ENCODE measurements around the gene BDKRB2.
"Not testable (repeated sequence)": the region's sequence is repeated elsewhere in the genome, so short reads cannot be mapped to it uniquely, and the experiment has no call there.

Gene BDKRB2

DNA sequence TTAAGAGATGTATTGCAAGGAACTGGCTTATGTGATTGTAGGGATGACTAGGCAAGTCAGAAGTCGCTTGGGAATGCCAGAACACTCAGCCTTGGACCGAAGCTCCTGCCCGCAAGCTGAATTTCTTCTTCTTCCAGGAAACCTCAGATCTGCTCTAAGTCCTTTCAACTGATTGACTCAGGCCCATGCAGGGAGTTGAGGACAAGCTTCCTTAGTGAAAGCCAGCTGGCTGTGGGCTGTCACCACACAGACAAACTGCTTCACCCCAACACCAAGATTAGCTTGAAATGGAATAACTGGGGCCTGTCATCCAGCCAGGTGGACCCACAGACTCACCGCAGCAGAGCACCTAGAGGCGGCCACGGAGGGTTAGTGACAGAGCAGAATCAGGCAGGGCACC, 24.7 kb downstream of the BDKRB2 start:
- FAIRE-seq = no peak

DNA sequence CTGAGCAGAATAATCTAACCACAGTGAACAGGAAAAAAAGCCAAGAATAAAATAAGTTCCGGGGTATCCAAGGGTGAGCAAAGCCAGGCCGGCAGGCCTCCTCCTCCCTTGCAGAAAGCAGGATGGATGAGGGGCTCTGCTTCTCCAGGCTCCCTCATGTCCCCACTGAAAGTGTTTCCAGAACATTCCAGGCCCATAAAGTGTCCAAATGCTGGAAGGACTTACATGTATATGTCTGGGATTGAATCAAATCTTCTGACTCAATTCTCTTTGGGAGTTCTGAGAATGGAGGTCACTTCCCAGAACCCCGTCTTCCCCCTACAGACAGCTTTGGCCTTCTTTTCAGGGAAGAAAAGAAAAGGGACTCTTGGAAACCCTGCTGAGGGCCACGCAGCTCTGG, 26.4 kb downstream of the BDKRB2 start:
- FAIRE-seq = no peak

DNA sequence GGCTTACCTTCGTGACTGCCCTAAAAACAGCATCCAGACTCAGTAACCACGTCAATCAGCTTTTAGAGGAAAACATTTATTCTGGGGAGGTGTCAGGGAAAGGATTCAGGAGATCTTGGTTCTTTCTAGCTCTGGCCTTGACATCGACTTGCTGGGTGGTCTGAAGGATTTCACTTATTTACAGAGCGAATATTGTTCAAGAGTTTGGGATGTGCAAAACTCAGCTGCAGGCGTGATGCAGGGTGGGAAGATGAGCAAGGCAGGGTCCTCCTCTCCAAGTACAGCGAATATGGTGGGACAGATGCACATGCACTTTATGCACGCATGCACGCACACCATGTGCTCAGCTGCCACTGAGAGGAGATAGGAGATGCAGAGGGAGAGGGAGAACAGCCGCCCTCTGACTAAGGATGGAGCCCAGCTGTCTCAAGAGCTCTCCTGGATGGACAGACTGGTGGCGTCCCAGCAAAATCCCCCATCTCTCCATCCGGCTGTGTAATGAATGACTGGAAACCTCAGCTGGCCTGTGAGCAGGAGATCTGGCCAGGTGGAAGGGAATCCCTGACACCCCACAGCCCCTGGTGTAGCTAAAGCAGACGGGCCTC, 27.0 kb downstream of the BDKRB2 start:
- FAIRE-seq = no peak

DNA sequence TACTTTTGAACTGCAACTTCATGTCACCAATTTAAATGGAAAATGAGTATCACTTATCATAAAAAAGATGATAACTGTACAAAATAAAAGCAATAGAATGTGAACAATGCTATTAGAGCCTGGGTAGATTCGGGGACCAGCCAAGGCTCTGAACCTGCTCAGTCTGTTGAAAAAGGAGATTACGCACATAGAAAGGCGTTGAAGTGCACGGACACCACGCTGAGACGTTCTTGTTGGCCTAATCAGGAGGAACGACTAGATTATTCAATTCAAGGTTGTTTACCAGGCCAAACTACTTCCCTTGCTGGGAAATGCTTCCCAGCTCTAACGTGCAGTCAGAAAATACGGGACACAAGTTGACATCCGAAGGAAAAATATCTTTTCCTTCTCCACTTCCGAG, 27.9 kb downstream of the BDKRB2 start:
- FAIRE-seq = no peak

DNA sequence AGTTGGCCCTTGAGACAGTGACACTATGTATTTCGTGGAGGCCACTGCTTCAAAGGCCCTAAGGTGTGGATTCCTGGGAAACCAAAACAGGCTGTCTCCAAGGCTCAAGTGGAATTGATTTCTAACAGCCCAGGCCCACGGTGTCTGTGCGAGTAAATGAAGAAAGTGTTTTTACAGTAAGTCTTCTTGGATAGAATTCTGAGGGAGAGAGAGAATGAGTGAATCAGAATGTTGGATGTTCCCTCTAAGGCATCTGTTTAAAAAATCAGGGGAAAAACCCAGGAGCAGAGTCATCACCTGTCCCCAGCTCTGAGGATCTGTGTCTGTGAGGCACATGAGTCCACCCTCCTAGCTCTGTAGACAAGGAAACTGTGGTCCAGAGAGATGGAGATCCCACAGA, 29.0 kb downstream of the BDKRB2 start:
- FAIRE-seq = no peak

DNA sequence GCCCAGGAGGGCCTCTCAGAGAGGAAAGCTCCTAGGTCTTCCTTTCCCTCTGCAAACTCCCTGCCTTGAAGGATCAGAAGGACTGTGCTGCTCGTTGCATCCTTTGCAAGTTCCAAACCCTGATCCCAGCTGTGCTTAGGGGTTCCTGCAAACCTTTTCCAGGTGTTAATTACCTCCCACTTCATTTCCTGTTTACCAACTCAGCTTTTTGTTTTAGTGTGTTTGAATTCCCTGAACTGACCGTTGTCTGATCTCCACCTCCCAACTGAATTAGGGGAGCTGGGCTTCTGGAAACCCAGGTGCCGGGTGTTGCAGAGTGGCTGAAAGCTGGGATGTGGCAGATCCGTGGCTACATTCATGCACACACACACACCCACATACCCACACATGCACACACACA, 30.8 kb downstream of the BDKRB2 start:
- no peak for FAIRE-seq

DNA sequence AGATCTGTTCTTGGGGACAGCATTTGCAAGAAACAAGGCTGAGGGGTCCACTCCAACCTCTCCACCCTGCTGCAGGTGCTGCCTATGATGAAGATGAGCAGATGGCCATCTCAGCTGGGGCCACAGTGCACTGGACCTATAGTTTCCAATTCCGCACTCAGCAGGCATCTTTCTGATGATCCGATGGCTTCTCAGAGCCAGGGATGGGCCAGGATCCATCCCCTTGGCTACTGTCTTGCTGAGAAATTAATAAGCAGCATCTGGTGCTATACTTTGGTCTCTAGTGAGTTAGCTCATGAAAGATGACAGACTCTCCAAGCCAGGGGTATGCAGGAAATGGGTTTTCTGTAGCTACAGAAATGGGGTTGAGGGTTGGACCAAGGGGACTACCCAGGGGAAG, 33.0 kb downstream of the BDKRB2 start:
- FAIRE-seq = no peak

DNA sequence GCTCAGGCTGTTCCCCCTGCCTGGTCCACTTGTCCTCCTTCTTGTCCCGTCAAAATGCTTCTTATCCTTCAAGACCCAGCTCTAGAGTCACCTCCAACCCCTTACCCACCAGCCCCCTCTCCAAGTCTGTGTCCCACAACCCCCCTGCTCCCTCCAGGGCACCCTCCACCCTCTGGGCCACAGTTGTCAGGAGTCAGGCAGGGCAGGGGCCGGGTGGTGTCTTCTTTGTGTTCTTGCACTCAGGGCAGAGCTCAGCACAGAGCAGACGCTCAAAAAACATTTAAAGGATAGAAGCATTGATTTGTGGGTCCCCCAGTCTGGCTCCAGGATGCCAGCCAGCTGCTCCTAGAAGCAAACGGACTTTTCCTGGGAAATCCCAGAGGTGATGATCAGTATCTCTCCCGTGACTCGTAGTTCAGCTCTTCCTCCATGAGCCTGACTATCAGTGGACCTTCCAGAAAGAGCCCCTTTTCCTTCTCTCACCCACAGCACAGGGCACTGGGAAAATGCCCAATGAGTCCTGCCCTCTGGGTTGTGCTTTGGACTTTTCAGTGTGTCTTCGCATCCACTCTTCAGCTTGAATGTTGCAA, 34.1 kb downstream of the BDKRB2 start:
- no peak for FAIRE-seq

DNA sequence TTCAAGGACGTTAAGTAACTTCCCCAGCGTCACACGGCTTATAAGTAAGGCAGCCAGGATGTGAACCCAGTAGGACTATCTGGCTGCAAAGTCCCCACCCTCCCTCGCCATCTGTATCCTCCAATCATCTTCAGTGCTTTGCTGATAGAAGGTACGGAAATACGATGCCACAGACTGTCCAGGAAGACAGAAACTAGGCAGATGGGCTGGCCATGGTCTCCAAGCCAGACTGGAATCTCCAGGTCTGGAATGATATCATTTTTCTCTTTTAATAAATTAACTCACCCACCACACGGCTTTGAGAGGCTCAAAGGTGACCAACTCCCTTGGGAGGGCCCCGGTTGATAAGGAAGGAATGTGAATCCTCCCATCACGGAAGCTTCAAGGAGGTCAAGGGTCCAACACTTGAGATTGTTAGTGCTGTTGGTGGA, 35.1 kb downstream of the BDKRB2 start:
- FAIRE-seq = no peak

DNA sequence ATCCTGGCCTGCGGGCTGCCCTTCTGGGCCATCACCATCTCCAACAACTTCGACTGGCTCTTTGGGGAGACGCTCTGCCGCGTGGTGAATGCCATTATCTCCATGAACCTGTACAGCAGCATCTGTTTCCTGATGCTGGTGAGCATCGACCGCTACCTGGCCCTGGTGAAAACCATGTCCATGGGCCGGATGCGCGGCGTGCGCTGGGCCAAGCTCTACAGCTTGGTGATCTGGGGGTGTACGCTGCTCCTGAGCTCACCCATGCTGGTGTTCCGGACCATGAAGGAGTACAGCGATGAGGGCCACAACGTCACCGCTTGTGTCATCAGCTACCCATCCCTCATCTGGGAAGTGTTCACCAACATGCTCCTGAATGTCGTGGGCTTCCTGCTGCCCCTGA, 36.0 kb downstream of the BDKRB2 start:
- FAIRE-seq = no peak

DNA sequence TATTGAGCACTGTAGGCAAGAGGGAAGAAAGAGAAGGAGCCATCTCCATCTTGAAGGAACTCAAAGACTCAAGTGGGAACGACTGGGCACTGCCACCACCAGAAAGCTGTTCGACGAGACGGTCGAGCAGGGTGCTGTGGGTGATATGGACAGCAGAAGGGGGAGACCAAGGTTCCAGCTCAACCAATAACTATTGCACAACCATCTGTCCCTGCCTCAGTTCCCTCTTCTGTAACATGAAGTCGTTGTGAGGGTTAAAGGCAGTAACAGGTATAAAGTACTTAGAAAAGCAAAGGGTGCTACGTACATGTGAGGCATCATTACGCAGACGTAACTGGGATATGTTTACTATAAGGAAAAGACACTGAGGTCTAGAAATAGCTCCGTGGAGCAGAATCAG, 37.5 kb downstream of the BDKRB2 start:
- no peak for FAIRE-seq

DNA sequence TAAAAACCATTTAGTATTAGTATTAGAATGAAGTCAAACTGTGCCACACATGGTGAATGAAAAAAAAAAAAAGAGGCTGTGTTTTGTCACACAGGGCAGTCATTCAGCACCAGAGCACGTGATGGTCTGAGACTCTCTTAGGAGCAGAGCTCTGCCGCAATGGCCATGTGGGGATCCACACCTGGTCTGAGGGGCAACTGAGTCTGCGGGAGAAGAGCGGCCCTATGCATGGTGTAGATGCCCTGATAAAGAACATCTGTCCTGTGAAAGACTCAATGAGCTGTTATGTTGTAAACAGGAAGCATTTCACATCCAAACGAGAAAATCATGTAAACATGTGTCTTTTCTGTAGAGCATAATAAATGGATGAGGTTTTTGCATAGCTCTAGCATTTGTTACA, 39.1 kb downstream of the BDKRB2 start:
- FAIRE-seq = no peak

DNA sequence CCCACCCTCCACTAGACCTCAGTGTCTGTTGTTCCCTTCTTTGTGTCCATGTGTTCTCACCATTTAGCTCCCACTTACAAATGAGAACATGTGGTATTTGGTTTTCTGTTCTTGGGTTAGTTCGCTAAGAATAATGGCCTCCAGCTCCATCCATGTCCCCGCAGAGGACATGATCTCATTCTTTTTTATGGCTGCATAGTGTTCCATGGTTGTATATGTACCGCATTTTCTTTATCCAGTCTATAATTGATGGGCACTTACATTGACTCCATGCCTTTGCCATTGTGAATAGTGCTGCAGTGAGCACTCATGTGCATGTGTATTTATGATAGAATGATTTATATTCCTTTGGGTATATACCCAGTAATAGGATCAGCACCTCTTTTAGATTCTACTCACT, 40.4 kb downstream of the BDKRB2 start:
- FAIRE-seq = not testable (repeated sequence)

DNA sequence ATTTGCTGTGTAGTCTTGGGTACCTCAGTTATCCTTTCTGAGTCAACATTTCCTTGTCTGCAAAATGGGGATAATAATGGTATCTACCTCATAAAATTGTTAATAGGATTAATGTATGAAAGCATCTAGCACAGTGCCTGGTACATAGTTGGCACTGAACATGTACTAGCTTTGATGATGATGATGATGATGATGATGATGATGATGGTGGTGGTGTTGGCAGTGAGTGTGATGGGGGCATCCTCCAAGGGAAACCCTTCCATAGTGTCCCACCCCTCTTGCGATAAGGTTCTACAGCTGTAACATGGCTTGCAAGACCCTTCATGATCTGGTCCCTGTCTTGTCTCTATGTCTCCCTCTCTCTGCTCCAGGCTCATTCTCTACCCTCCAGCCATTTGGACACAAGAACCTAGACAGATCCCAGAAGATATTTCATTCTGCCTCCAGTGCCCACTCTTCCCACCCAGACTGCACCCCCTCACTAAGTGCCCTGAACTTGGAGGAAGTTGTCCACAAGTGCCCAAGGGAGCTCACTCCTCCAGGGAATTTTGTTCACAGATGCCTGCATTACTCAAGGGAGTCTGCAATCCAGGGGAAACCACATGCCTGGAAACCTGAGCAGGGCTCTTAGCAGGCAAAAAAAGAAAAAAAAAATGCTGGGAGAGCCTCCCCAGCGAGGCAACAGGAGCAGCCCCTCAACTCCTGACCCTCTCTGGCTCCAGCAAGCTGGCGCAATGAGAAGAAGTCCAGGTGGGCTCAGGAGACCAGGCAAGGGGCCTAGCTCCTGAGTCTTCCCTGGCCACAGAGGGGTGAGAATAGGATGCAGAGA, 41.3 kb downstream of the BDKRB2 start:
- no peak for FAIRE-seq

DNA sequence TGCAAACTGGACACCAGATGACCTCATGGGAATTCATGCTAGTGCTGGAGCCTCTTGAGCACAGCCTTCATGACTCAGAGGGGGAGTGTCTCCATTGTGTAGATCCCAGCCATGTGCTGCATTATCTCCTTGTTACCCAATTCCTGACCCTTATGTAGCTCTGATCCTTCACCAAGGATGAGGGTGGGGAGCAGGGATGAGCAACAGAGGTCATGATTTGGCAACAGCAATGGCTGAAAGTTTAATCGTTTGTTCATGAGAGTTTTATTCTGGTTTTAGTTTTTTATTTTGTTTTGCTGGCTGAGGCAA, 41.9 kb downstream of the BDKRB2 start:
- FAIRE-seq = no peak

DNA sequence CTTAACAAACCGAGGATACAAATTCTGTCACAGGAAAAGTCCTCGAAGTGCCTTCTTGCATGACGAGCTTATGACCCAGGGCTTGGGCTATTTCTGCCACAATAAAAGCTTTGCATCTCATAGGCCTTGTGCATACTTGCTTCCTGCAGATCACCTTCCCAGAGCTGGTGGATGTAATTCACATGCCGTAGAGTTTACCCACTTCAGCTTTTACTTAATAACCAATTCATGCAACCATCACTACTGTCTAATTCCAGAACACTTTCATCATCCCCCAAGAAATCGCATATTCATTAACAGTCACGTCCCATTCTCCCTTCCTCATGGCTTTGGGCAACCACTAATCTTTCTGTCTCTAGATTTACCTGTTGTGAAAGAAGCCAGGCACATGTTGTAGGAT, 42.4 kb downstream of the BDKRB2 start:
- no peak for FAIRE-seq

DNA sequence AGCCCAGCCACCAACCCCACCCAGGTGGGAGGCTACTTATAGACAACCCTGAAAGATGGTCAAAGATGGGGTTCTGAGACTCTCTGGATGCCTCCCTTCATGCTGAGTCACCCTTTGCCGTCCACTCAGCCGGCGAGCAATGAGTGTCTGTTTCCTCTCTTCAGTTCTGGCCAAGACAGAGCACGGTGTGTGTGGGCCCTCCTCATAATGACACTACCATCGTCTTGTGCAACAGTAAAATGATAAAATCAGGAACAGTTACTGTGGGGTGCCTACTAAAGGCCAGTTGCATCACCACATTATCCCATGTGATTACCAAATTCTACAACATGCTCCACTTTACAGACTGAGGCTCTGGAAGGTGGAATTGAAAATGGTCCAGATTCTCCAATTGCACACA, 44.4 kb downstream of the BDKRB2 start:
- FAIRE-seq = no peak

DNA sequence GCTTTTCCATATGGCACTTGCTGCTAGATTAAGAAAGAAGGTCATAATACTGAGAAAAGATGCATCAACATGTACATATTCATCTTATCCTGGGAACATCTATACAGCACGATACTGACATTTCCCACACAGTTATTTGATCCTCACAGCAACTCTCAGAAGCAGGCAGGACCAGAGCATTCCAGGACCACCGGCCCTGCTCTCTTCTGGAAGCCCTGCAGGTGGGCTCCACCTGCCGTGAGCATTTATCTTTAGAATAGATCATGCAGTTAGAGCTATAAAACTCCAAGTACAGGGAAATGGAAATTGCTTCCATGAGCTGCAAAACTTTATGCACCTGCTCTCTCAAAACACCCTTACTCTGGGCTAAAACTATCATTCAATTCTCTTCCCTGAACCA, 45.8 kb downstream of the BDKRB2 start:
- FAIRE-seq = no peak

DNA sequence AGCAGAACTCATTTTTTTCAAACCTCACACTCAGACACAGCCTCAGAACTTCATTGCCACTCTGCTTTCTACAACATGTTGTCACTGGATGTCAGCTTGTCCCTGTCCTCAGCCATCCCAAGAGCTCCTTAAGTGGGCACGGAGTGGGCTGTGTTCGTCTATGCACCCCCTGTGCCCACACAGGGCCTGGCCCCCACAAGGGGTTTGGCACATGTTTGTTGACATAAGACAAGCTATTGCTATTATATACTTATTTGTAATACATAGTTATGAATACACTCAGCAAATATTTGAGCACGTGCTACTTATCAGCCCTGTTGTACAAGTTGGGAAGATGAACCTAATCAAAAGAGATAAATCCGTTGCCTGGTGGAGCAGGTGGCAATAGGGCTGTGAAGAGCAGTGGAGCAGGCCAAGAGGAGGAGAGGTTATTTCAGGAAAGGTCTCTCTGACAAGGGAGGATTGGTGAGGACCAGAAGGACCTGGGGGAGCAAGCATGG, 47.1 kb downstream of the BDKRB2 start:
- no peak for FAIRE-seq

DNA sequence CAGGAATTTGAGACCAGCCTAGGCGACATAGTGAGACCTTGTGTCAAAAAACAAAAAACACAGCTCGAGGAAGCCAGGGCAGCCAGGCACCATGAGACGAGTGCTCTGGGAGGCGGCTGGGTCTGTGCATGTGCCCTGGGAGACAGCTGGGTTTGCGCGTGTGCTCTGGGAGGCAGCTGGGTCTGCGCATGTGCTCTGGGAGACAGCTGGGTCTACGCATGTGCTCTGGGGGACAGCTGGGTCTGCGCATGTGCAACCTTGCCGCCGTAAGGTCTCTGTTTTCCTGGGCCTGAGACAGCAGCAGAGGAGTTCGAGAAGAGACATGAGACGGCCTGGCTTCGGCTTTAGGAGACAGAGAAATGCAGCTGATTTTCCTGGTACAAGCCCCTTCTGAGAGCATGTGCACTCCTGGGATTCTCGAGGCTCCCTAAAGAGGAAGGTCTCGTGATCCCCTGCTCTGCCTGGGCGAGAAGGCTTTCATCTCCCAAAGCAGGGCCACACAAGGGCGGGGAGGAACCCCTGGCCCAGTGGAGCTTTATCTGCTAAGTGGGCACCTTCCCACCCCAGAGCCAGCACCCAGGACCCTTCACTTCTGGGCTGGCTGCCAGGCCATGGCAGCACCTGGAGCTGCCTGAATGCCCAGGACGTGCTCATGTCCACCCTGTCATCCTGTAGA, 47.8 kb downstream of the BDKRB2 start:
- FAIRE-seq = no peak

DNA sequence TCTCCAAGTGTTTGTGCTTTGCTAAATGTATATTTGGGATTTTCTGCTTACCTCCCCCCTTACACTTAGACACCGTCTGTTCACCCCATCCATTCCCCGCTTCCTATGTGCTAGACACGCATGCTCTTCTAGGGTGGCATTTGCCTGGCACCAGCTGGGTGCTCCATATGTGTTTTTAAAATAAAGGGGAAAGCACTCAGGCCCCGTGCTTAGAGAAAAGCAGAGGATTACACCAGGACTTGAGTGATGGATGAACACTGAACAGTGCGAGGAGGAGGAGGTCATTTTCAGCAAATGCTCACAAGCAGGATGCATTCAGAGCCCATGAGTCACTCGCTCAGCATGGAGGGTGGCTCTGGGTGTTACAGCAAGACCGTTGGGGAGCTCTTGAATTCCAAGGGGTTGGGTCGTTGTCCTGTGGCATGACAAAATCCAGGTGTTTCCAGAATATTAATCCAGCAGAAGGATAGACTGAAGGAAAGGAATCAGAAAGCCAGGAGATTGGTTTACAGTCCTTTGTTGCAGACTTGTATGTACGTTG, 48.4 kb downstream of the BDKRB2 start:
- FAIRE-seq = no peak

DNA sequence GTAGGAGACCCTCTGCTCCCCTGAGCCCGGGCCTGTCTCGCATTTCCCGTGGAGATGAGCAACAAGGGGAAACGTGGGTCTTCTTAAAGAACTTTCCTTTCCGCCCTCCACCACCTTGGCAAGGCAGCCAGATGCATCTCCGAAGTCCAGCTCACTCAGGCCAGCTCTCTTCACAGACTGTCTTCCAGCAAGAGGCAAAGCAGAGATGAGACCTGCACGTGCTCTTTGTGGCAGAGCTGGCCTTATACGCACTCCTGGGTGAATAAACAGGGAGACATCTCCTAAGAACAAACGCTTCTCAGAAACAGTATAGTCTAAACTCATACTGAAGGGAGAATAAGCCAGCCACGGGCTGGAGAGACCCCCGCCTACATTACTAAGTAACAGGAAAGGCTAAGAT, 50.0 kb downstream of the BDKRB2 start:
- FAIRE-seq = no peak
